Measurements from ENCODE around the gene GTF2IRD1. TPM values are rescaled to one million over a fixed set of nuclear protein-coding genes. Genes with fewer than 3 reads are reported as not detected.

The GTF2IRD1 gene
- total RNA-seq, 4 donors from 2014 or later, result 11.5 to 39.1 (median 22.5) TPM

GRCh38 chr7:74519395-74519794, 65.7 kb downstream of the GTF2IRD1 start:
- intact Hi-C loops (cut with DNase I; ENCODE audit: low total_unique reads), result no loop called here

GRCh38 chr7:74521855-74522254, 68.1 kb downstream of the GTF2IRD1 start:
- Histone ChIP-seq H3K27me3 (no peaks in the 10 kb centered on the region), H3K9me3 (no peaks in the 10 kb centered on the region), H3K4me3 (no peak overlapping the region), H3K36me3 (no peaks in the 10 kb centered on the region), H3K4me1 (no peaks in the 10 kb centered on the region), H3K27ac (no peak overlapping the region)
- no peak for TF ChIP-seq POLR2A (IDR thresholded peaks at IDR 0.05)
- no peak for TF ChIP-seq CTCF (IDR thresholded peaks at IDR 0.05)
- no peak for DNase-seq
- intact Hi-C loops (cut with DNase I; ENCODE audit: low total_unique reads), result no loop called here

More at GRCh38 chr7:74519395-74519794, 65.7 kb downstream of the GTF2IRD1 start:
- no peaks in the 10 kb centered on the region for H3K9me3 ChIP-seq
- no peaks in the 10 kb centered on the region for H3K27me3 ChIP-seq
- TF ChIP-seq POLR2A (IDR thresholded peaks at IDR 0.05) (no peak), CTCF (IDR thresholded peaks at IDR 0.05) (no peak)
- H3K4me1 ChIP-seq, result no peaks in the 10 kb centered on the region
- H3K36me3 ChIP-seq, result no peaks in the 10 kb centered on the region
- no peak overlapping the region for H3K27ac ChIP-seq
- DNase-seq, result no peak
- no peak overlapping the region for H3K4me3 ChIP-seq

GRCh38 chr7:74522281-74522905, 68.7 kb downstream of the GTF2IRD1 start:
- H3K36me3 ChIP-seq, result no peaks in the 10 kb centered on the region
- H3K27ac ChIP-seq, result no peak overlapping the region
- intact Hi-C loops (cut with DNase I; ENCODE audit: low total_unique reads), result no loop called here

GRCh38 chr7:74523015-74523414, 69.3 kb downstream of the GTF2IRD1 start:
- H3K9me3 ChIP-seq, result no peaks in the 10 kb centered on the region
- no peak overlapping the region for H3K4me3 ChIP-seq
- no peaks in the 10 kb centered on the region for H3K36me3 ChIP-seq
- H3K4me1 ChIP-seq, result no peaks in the 10 kb centered on the region
- intact Hi-C loops (cut with DNase I; ENCODE audit: low total_unique reads), result no loop called here
- DNase-seq, result no peak
- no peak for TF ChIP-seq POLR2A (IDR thresholded peaks at IDR 0.05)
- no peak for TF ChIP-seq CTCF (IDR thresholded peaks at IDR 0.05)
- H3K27me3 ChIP-seq, result no peaks in the 10 kb centered on the region
- no peak overlapping the region for H3K27ac ChIP-seq

More at GRCh38 chr7:74522281-74522905, 68.7 kb downstream of the GTF2IRD1 start:
- TF ChIP-seq POLR2A (IDR thresholded peaks at IDR 0.05) (no peak), CTCF (IDR thresholded peaks at IDR 0.05) (no peak)
- H3K4me3 ChIP-seq, result no peak overlapping the region
- no peaks in the 10 kb centered on the region for H3K4me1 ChIP-seq
- no peaks in the 10 kb centered on the region for H3K27me3 ChIP-seq
- no peak for DNase-seq
- no peaks in the 10 kb centered on the region for H3K9me3 ChIP-seq

- TF ChIP-seq CTCF (IDR thresholded peaks at IDR 0.05) (no peak), POLR2A (IDR thresholded peaks at IDR 0.05) (no peak)
- DNase-seq, result no peak
- Histone ChIP-seq H3K27me3 (no peaks in the 10 kb centered on the region), H3K4me3 (no peak overlapping the region), H3K4me1 (no peaks in the 10 kb centered on the region), H3K9me3 (no peaks in the 10 kb centered on the region), H3K27ac (no peak overlapping the region), H3K36me3 (no peaks in the 10 kb centered on the region)
- intact Hi-C loops (cut with DNase I; ENCODE audit: low total_unique reads), result no loop called here
These were observed 71.4 kb downstream of the GTF2IRD1 start for GRCh38 chr7:74525140-74525539.
